Fibroblast of lung (primary cell): ENCODE measurements around the gene TCF4.

Source experiments
- CTCF ChIP-seq, 2 donors: IDR thresholded peaks in 1 of 2; conservative IDR thresholded peaks in 1 of 2; 1 replicate in 1 of 2; 2 replicates in 1 of 2; pipeline ENCODE4 v1.5.1; 2011 to 2012; ENCODE audit warnings: low read length in 2 of 2, control low read depth in 1 of 2, inconsistent platforms in 1 of 2, low read depth in 1 of 2, mild to moderate bottlenecking in 1 of 2
- EZH2 ChIP-seq: IDR thresholded peaks from 2 replicates; pipeline ENCODE4 v1.5.1; 2012; ENCODE audit warnings: low read length, control low read depth, mild to moderate bottlenecking; ENCODE audit errors: missing control alignments

GRCh38 chr18:55485666-55486065, 102.3 kb downstream of the TCF4 start:
- TF ChIP-seq CTCF (conservative IDR thresholded peaks at IDR 0.05 in 1 of 2, IDR thresholded peaks at IDR 0.05 in 1 of 2; ENCODE audit: low read depth in 1 of 2, low read length in 2 of 2): no peak
- TF ChIP-seq EZH2: no peak
